MCF 10A (cell line): ENCODE data around the gene ZBTB25. TPM values are rescaled to one million over a fixed set of nuclear protein-coding genes. Genes with fewer than 3 reads are reported as not detected.

ENCODE experiments used
- BruUV-seq: library from RNA; stranded (reverse); fragments of 400-500 nt; replicated peaks from 2 replicates; lab custom pipeline; 2021; lab: Mats Ljungman, UMichigan
- CTCF ChIA-PET: fragments of 300-600 bp; sonication (Branson Sonifier 250); formaldehyde crosslinking; extraction: SDS; loops from one replicate; lab custom pipeline; 2021; ENCODE audit warnings: antibody characterized with exemption, inconsistent platforms; lab: Yijun Ruan, JAX
- POLR2A ChIA-PET: fragments of 300-600, 350-650 bp; sonication (Branson Sonifier 250); formaldehyde crosslinking; extraction: SDS; loops from one replicate; lab custom pipeline; 2020; ENCODE audit warnings: antibody characterized with exemption, inconsistent platforms; lab: Yijun Ruan, JAX
- DNase-seq: peaks from one replicate; pipeline ENCODE4 v3.0.0-alpha.2; 2018; ENCODE audit not compliant: unreplicated experiment
- H3K27ac Mint-ChIP-seq: one replicate; pipeline ENCODE4 v1.8.0; 2022; ENCODE audit warnings: mild to moderate bottlenecking, low read depth, mixed read lengths; ENCODE audit not compliant: unreplicated experiment
- H3K27me3 Mint-ChIP-seq: one replicate; pipeline ENCODE4 v1.8.0; 2022; ENCODE audit warnings: mixed read lengths; ENCODE audit not compliant: insufficient read depth, unreplicated experiment
- H3K36me3 Mint-ChIP-seq: one replicate; pipeline ENCODE4 v1.8.0; 2022; ENCODE audit warnings: mild to moderate bottlenecking, moderate library complexity, mixed read lengths; ENCODE audit not compliant: insufficient read depth, unreplicated experiment
- H3K4me1 Mint-ChIP-seq: one replicate; pipeline ENCODE4 v1.8.0; 2022; ENCODE audit warnings: mixed read lengths; ENCODE audit not compliant: insufficient read depth, unreplicated experiment
- H3K4me3 Mint-ChIP-seq: one replicate; pipeline ENCODE4 v1.8.0; 2022; ENCODE audit warnings: mild to moderate bottlenecking, moderate library complexity, mixed read lengths; ENCODE audit not compliant: unreplicated experiment
- H3K9me3 Mint-ChIP-seq: one replicate; pipeline ENCODE4 v1.8.0; 2022; ENCODE audit warnings: mixed read lengths; ENCODE audit not compliant: unreplicated experiment
- CTCF ChIP-seq: fragments of 200-600 bp; IDR thresholded peaks from one replicate; pipeline ENCODE4 v1.8.0; 2022; ENCODE audit warnings: antibody characterized with exemption, mild to moderate bottlenecking; ENCODE audit not compliant: unreplicated experiment
- intact Hi-C: fragments of 100-400 bp; cut with micrococcal nuclease; formaldehyde crosslinking; loops from 2 replicates; pipeline ENCODE4 v1.14.1; 2022
- total RNA-seq: library from RNA; stranded (reverse); gene quantifications from 2 replicates; pipeline ENCODE4 v1.2.3, GENCODE V29; 2022

The ZBTB25 gene
- total RNA-seq, 1 experiment from 2014 or later, result 11.7 TPM

DNA sequence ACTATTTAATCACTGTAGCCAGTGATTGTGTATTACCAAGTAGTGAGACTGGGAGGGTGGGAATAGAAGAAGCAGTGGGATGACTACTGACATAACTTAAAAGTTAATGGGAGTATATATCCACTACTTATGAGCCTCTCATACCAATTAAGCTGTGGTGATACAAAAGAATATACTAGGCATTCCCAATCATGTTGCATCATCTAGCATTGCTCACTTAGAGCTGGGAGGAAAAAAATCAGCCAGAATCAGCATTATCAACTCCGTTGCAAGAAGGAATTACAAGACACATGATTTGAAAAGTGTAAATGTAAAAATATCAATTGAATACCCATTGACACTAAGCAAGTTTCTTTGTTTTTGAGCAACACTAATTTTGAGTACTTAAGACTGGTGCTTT lies 45.4 kb upstream of the ZBTB25 start:
- CTCF ChIA-PET, result interaction anchor here (1.4 kb wide), 1 partner anchor 8 kb away, joined by 6 read pairs; the partner anchor contains the start of gene HSPA2
- H3K36me3 Mint-ChIP-seq, result peaks cover 6% of the 10 kb centered on the region
- no peak for TF ChIP-seq CTCF
- no peaks in the 10 kb centered on the region for H3K4me1 Mint-ChIP-seq
- no peak for DNase-seq
- H3K4me3 Mint-ChIP-seq, result no peak overlapping the region
- no peak overlapping the region for H3K27ac Mint-ChIP-seq
- H3K27me3 Mint-ChIP-seq, result peaks cover 10% of the 10 kb centered on the region
- no TSS peak for BruUV-seq
- intact Hi-C loops, result no loop called here
- no peaks in the 10 kb centered on the region for H3K9me3 Mint-ChIP-seq
- POLR2A ChIA-PET, result interaction anchor here (0.5 to 1.2 kb wide), 2 partner anchors 15 to 22 kb away, joined by 3 read pairs; no protein-coding TSS in a partner anchor

DNA sequence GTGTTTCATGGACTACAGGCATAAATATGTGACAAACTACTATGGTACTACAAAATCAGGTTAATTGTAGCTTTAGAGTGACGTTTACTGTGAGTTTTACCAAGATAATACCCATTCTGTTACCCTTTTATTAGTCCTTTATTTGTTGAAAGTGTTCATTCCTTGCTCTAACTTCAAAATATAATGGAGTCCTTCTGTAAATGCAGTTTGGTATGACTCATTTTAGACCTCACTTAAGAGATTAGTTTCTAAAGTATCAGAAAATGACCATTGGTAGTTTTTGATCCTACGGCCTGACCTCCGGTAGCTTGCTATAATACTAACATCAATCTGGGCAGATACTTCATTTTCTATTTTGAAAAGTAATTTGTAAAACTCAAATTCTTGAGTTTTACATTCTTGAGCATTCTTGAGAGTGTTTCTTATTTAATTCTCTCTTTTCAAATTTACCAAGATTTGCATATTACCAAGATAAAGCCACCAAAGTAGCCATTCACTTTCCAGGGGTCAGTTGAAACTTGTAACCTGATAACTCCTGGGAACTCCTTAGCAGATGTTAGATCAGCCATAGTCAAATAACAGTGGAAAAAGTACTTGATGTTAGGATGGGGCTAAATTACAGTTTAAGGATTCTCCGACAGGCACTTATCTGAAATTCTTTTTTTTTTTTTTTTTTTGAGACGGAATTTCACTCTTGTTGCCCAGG lies 41.1 kb upstream of the ZBTB25 start:
- Mint-ChIP-seq H3K9me3 (no peaks in the 10 kb centered on the region), H3K4me1 (no peaks in the 10 kb centered on the region), H3K27ac (no peak overlapping the region), H3K27me3 (no peaks in the 10 kb centered on the region), H3K36me3 (peaks cover 10% of the 10 kb centered on the region), H3K4me3 (no peak overlapping the region)
- BruUV-seq, result no TSS peak
- intact Hi-C loops, result no loop called here
- DNase-seq, result no peak
- ChIA-PET POLR2A (interaction anchor here (0.9 to 2.0 kb wide), 4 partner anchors 24 to 91 kb away, joined by 3 to 7 read pairs (median 4); no protein-coding TSS in a partner anchor), CTCF (interaction anchor here (5.9 kb wide), 1 partner anchor 92 kb away, joined by 53 read pairs; no protein-coding TSS in a partner anchor)
- TF ChIP-seq CTCF, result no peak

DNA sequence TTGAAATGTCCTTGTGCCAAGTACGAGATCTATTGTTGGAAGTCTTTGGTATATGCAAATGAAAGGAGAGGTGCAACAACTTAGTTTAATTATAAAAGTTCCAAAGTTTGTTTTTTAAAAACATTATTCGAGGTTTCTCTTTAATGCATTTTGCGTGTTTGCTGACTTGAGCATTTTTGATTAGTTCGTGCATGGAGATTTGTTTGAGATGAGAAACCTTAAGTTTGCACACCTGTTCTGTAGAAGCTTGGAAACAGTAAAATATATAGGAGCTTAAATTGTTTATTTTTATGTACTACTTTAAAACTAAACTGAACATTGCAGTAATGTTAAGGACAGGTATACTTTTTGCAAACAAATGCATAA lies 39.2 kb upstream of the ZBTB25 start:
- intact Hi-C loops, result no loop called here
- ChIA-PET POLR2A (interaction anchor here (0.7 to 2.0 kb wide), 4 partner anchors 21 to 124 kb away, joined by 3 to 7 read pairs (median 3); no protein-coding TSS in a partner anchor), CTCF (interaction anchor here (0.6 to 5.9 kb wide), 3 partner anchors 40 to 222 kb away, joined by 3 to 53 read pairs (median 6); no protein-coding TSS in a partner anchor)
- TF ChIP-seq CTCF, result no peak
- H3K4me3 Mint-ChIP-seq, result no peak overlapping the region
- H3K27ac Mint-ChIP-seq, result no peak overlapping the region
- DNase-seq, result no peak
- H3K36me3 Mint-ChIP-seq, result peaks cover 10% of the 10 kb centered on the region
- BruUV-seq, result no TSS peak
- H3K4me1 Mint-ChIP-seq, result peaks cover 6% of the 10 kb centered on the region
- H3K27me3 Mint-ChIP-seq, result no peaks in the 10 kb centered on the region
- no peaks in the 10 kb centered on the region for H3K9me3 Mint-ChIP-seq

DNA sequence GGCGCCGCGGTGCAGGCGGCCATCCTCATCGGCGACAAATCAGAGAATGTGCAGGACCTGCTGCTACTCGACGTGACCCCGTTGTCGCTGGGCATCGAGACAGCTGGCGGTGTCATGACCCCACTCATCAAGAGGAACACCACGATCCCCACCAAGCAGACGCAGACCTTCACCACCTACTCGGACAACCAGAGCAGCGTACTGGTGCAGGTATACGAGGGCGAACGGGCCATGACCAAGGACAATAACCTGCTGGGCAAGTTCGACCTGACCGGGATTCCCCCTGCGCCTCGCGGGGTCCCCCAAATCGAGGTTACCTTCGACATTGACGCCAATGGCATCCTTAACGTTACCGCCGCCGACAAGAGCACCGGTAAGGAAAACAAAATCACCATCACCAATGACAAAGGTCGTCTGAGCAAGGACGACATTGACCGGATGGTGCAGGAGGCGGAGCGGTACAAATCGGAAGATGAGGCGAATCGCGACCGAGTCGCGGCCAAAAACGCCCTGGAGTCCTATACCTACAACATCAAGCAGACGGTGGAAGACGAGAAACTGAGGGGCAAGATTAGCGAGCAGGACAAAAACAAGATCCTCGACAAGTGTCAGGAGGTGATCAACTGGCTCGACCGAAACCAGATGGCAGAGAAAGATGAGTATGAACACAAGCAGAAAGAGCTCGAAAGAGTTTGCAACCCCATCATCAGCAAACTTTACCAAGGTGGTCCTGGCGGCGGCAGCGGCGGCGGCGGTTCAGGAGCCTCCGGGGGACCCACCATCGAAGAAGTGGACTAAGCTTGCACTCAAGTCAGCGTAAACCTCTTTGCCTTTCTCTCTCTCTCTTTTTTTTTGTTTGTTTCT lies 38.6 kb upstream of the ZBTB25 start:
- Mint-ChIP-seq H3K27me3 (no peaks in the 10 kb centered on the region), H3K4me3 (no peak overlapping the region), H3K27ac (no peak overlapping the region), H3K9me3 (no peaks in the 10 kb centered on the region), H3K4me1 (peaks cover 6% of the 10 kb centered on the region), H3K36me3 (peaks cover 10% of the 10 kb centered on the region)
- POLR2A ChIA-PET, result interaction anchor here (0.7 to 2.7 kb wide), 4 partner anchors 21 to 124 kb away, joined by 3 to 14 read pairs (median 5); no protein-coding TSS in a partner anchor
- no peak for DNase-seq
- no TSS peak for BruUV-seq
- intact Hi-C loops, result loop anchor here (2.0 kb wide), 1 partner anchor 223 kb away; no protein-coding TSS in a partner anchor
- TF ChIP-seq CTCF, result no peak
- CTCF ChIA-PET, result interaction anchor here (0.5 to 5.9 kb wide), 7 partner anchors 8 to 369 kb away, joined by 3 to 53 read pairs (median 3); partner anchors contain the start of gene PPP1R36
